Measurements from ENCODE around the gene CASQ1.

Gene CASQ1

DNA sequence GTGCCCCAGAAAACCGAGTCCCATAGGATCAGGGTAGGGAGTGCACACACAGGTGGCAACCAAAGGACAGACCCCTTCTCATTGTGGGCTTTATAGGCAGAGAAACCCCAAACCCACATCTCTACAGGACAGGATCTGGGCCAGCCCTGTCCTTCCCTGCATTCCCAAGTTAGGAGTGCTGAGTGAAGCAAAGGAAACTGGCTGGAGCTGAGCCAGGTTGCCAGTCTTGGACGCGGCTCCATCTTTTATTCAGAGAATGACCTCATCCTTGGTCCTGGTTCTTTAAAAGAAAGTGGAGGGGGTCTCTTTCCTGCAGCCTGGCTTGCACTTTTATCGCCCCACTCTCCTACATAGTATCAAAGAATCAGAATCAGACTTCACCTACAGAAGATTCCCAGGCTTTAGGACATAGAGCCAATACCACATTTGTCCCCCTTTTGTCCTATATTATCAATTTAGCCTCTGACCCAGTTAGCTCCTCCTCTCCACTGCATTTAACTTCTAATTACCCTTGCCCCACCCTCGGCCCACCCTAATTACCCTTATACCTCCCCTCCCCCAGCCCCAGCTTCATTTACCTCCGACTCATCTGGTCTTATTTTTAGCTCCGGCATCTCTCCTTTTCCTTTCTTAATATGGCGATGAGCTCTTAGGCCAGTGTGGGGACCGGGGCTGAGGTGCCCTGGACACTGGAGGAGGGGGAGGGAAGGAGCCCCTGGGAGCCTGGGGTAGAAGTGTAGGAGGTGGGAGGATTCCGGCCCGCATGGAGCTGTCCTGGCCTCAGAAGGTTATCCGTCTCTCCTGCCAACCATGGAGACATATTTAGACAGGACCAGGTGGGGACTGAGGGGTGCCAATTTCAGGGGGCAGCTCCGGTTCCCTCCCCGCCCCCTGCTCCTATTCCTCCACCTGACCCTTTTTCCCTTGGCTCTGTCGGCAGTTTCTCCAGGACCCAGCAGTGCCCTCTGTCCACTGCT, at the start of gene CASQ1:
TSS of gene CASQ1 (plus strand) at position 927 of the 977 bp plus-strand sequence. CDS start 177 bp downstream, outside the sequence.
- Histone ChIP-seq H3K4me1 (ENCODE audit: control insufficient read depth, insufficient read depth, low read length) (peaks cover 51% of the 10 kb centered on the region), H3K9ac (ENCODE audit: low read length) (no peak within 1 kb of the TSS)

GRCh38 chr1:160143695-160144094, 46.7 kb upstream of the CASQ1 start:
- peaks cover 27% of the 10 kb centered on the region for H3K36me3 ChIP-seq (ENCODE audit: control insufficient read depth, insufficient read depth, low read length)
- H3K4me3 ChIP-seq (ENCODE audit: low read depth, low read length), result no peak overlapping the region
- no peaks in the 10 kb centered on the region for H3K27me3 ChIP-seq (ENCODE audit: control insufficient read depth, insufficient read depth, low read length)
- H3K9me3 ChIP-seq (ENCODE audit: control insufficient read depth, insufficient read depth, low read depth, low read length), result no peaks in the 10 kb centered on the region
- no peak overlapping the region for H3K9ac ChIP-seq (ENCODE audit: low read length)
- H3K4me1 ChIP-seq (ENCODE audit: control insufficient read depth, insufficient read depth, low read length), result peaks cover 4% of the 10 kb centered on the region; the same call in 1 of the 2 replicates
- H3K27ac ChIP-seq (ENCODE audit: low read depth, low read length), result no peak overlapping the region

More for the DNA sequence above, at the start of gene CASQ1:
- no peaks in the 10 kb centered on the region for H3K9me3 ChIP-seq (ENCODE audit: control insufficient read depth, insufficient read depth, low read depth, low read length)
- H3K27ac ChIP-seq (ENCODE audit: low read depth, low read length), result no peak within 1 kb of the TSS
- H3K27me3 ChIP-seq (ENCODE audit: control insufficient read depth, insufficient read depth, low read length), result no peaks in the 10 kb centered on the region
- H3K36me3 ChIP-seq (ENCODE audit: control insufficient read depth, insufficient read depth, low read length), result no peaks in the 10 kb centered on the region
- H3K4me3 ChIP-seq (ENCODE audit: low read depth, low read length), result no peak within 1 kb of the TSS

DNA sequence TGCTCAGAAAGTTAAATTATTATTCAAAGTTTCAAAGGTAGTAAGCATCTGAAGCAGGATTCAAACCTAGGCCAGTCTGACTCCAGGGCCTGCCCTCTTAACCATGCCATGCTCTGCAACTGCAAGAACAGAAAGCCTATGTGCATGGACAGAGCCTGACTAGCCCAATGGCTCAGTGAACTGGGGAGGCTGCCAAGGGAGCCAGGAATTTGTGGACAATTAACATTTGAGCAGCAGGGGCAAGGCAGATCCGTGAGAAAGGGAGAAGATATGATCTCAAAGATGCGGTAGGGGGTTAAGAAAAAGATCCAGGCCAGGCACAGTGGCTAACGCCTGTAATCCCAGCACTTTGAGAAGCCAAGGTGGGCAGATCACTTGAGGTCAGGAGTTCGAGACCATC, 45.5 kb upstream of the CASQ1 start:
- H3K4me3 ChIP-seq (ENCODE audit: low read depth, low read length), result no peak overlapping the region
- no peaks in the 10 kb centered on the region for H3K9me3 ChIP-seq (ENCODE audit: control insufficient read depth, insufficient read depth, low read depth, low read length)
- H3K27me3 ChIP-seq (ENCODE audit: control insufficient read depth, insufficient read depth, low read length), result no peaks in the 10 kb centered on the region
- H3K9ac ChIP-seq (ENCODE audit: low read length), result no peak overlapping the region
- no peak overlapping the region for H3K27ac ChIP-seq (ENCODE audit: low read depth, low read length)
- peaks cover 18% of the 10 kb centered on the region for H3K36me3 ChIP-seq (ENCODE audit: control insufficient read depth, insufficient read depth, low read length)
- H3K4me1 ChIP-seq (ENCODE audit: control insufficient read depth, insufficient read depth, low read length), result peaks cover 4% of the 10 kb centered on the region; the same call in 1 of the 2 replicates

DNA sequence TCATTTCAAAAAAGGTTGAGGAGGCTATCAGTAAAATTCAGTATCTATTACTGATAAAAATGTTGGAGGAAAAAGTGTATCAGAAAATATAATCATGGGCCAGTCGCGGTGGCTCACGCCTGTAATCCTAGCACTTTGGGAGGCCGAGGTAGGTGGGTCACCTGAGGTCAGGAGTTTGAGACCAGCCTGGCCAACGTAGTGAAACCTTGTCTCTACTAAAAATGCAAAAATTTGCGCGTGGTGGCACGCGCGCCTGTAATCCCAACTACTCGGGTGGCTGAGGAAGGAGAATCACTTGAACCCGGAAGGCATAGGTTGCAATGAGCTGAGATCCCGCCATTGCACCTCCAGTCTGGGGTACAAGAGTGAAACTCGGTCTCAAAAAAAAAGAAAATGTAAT, 44.3 kb upstream of the CASQ1 start:
- H3K36me3 ChIP-seq (ENCODE audit: control insufficient read depth, insufficient read depth, low read length), result peaks cover 10% of the 10 kb centered on the region; the same call in 1 of the 2 replicates

GRCh38 chr1:160148121-160148520, 42.3 kb upstream of the CASQ1 start:
- H3K9ac ChIP-seq (ENCODE audit: low read length), result no peak overlapping the region
- no peaks in the 10 kb centered on the region for H3K9me3 ChIP-seq (ENCODE audit: control insufficient read depth, insufficient read depth, low read depth, low read length)
- no peaks in the 10 kb centered on the region for H3K27me3 ChIP-seq (ENCODE audit: control insufficient read depth, insufficient read depth, low read length)
- no peak overlapping the region for H3K4me3 ChIP-seq (ENCODE audit: low read depth, low read length)
- H3K27ac ChIP-seq (ENCODE audit: low read depth, low read length), result no peak overlapping the region
- H3K36me3 ChIP-seq (ENCODE audit: control insufficient read depth, insufficient read depth, low read length), result no peaks in the 10 kb centered on the region
- peaks cover 4% of the 10 kb centered on the region; the same call in 1 of the 2 replicates for H3K4me1 ChIP-seq (ENCODE audit: control insufficient read depth, insufficient read depth, low read length)

More for the DNA sequence above, 44.3 kb upstream of the CASQ1 start:
- no peak overlapping the region for H3K4me3 ChIP-seq (ENCODE audit: low read depth, low read length)
- H3K27ac ChIP-seq (ENCODE audit: low read depth, low read length), result no peak overlapping the region
- H3K9ac ChIP-seq (ENCODE audit: low read length), result no peak overlapping the region
- H3K9me3 ChIP-seq (ENCODE audit: control insufficient read depth, insufficient read depth, low read depth, low read length), result no peaks in the 10 kb centered on the region
- H3K4me1 ChIP-seq (ENCODE audit: control insufficient read depth, insufficient read depth, low read length), result peaks cover 4% of the 10 kb centered on the region; the same call in 1 of the 2 replicates
- no peaks in the 10 kb centered on the region for H3K27me3 ChIP-seq (ENCODE audit: control insufficient read depth, insufficient read depth, low read length)

DNA sequence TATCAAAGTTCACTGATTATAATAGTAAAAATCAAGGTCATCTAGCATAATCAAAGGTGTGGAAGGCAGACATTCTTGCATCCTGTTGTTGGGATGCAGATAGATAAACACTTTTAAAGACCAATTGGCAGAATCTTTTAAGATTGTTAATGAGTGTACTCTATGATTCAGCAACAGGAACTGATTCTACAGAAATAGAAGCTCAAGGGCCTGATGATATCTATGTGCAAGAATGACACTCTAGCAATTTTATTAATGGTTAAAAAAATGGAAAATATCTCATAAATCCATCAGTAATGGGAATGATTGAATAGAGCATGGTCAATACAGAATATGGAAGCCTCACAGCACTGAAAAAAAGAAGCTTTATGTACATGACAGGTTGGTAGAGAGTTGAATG, 41.1 kb upstream of the CASQ1 start:
- H3K4me1 ChIP-seq (ENCODE audit: control insufficient read depth, insufficient read depth, low read length), result peaks cover 4% of the 10 kb centered on the region; the same call in 1 of the 2 replicates
- H3K9me3 ChIP-seq (ENCODE audit: control insufficient read depth, insufficient read depth, low read depth, low read length), result no peaks in the 10 kb centered on the region
- H3K36me3 ChIP-seq (ENCODE audit: control insufficient read depth, insufficient read depth, low read length), result no peaks in the 10 kb centered on the region
- H3K27me3 ChIP-seq (ENCODE audit: control insufficient read depth, insufficient read depth, low read length), result no peaks in the 10 kb centered on the region
- no peak overlapping the region for H3K9ac ChIP-seq (ENCODE audit: low read length)
- no peak overlapping the region for H3K4me3 ChIP-seq (ENCODE audit: low read depth, low read length)
- H3K27ac ChIP-seq (ENCODE audit: low read depth, low read length), result no peak overlapping the region

- H3K36me3 ChIP-seq (ENCODE audit: control insufficient read depth, insufficient read depth, low read length), result no peaks in the 10 kb centered on the region
- peaks cover 4% of the 10 kb centered on the region; the same call in 1 of the 2 replicates for H3K4me1 ChIP-seq (ENCODE audit: control insufficient read depth, insufficient read depth, low read length)
- no peak overlapping the region for H3K4me3 ChIP-seq (ENCODE audit: low read depth, low read length)
- no peaks in the 10 kb centered on the region for H3K9me3 ChIP-seq (ENCODE audit: control insufficient read depth, insufficient read depth, low read depth, low read length)
- H3K27me3 ChIP-seq (ENCODE audit: control insufficient read depth, insufficient read depth, low read length), result no peaks in the 10 kb centered on the region
- no peak overlapping the region for H3K9ac ChIP-seq (ENCODE audit: low read length)
- H3K27ac ChIP-seq (ENCODE audit: low read depth, low read length), result no peak overlapping the region
Observed at GRCh38 chr1:160149716-160150115, 40.7 kb upstream of the CASQ1 start.

GRCh38 chr1:160151303-160151702, 39.1 kb upstream of the CASQ1 start, which contains the start of gene ATP1A4:
Gene ATP1A4 (plus strand): TSS chr1:160151603. CDS start chr1:160152041, 438 bp downstream.
- Histone ChIP-seq H3K4me3 (ENCODE audit: low read depth, low read length) (no peak within 1 kb of the TSS), H3K36me3 (ENCODE audit: control insufficient read depth, insufficient read depth, low read length) (no peaks in the 10 kb centered on the region), H3K27ac (ENCODE audit: low read depth, low read length) (no peak within 1 kb of the TSS), H3K9me3 (ENCODE audit: control insufficient read depth, insufficient read depth, low read depth, low read length) (no peaks in the 10 kb centered on the region), H3K27me3 (ENCODE audit: control insufficient read depth, insufficient read depth, low read length) (no peaks in the 10 kb centered on the region), H3K4me1 (ENCODE audit: control insufficient read depth, insufficient read depth, low read length) (no peaks in the 10 kb centered on the region), H3K9ac (ENCODE audit: low read length) (no peak within 1 kb of the TSS)

DNA sequence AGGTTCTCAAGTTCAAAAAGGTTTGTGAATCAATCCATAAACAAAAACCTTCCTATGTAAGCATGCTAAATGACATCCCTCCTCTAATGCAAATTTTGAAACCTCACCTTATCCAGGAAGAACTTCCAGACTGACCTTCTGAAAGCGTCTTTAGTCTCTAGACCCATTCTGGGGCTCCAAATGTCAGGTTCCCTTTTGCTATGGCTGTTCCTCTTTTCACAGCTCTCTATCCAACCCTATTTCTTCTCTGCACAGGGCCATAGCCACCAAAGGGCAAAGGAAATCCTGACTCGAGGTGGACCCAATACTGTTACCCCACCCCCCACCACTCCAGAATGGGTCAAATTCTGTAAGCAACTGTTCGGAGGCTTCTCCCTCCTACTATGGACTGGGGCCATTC, 35.6 kb upstream of the CASQ1 start:
- Histone ChIP-seq H3K9ac (ENCODE audit: low read length) (no peak overlapping the region), H3K4me1 (ENCODE audit: control insufficient read depth, insufficient read depth, low read length) (no peaks in the 10 kb centered on the region), H3K27ac (ENCODE audit: low read depth, low read length) (no peak overlapping the region), H3K36me3 (ENCODE audit: control insufficient read depth, insufficient read depth, low read length) (no peaks in the 10 kb centered on the region), H3K27me3 (ENCODE audit: control insufficient read depth, insufficient read depth, low read length) (no peaks in the 10 kb centered on the region), H3K9me3 (ENCODE audit: control insufficient read depth, insufficient read depth, low read depth, low read length) (no peaks in the 10 kb centered on the region), H3K4me3 (ENCODE audit: low read depth, low read length) (no peak overlapping the region)

DNA sequence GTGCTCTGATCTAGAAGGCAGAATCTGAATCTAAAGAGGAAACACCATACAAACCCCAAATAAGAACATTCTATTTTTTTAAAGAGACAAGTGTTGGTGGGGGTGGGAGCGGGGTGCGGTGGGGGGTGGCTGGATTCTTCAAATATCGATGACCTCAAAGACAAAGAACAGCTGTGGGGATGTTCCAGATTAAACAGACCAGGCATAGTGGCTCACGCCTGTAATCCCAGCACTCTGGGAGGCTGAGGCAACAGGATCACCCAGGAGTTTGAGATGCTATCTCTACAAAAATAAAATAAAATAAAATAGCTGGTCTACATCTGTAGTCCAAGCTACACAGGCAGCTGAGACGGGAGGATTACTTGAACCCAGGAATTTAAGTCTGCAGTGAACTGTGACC, 34.0 kb upstream of the CASQ1 start:
- Histone ChIP-seq H3K27me3 (ENCODE audit: control insufficient read depth, insufficient read depth, low read length) (no peaks in the 10 kb centered on the region), H3K36me3 (ENCODE audit: control insufficient read depth, insufficient read depth, low read length) (no peaks in the 10 kb centered on the region)

DNA sequence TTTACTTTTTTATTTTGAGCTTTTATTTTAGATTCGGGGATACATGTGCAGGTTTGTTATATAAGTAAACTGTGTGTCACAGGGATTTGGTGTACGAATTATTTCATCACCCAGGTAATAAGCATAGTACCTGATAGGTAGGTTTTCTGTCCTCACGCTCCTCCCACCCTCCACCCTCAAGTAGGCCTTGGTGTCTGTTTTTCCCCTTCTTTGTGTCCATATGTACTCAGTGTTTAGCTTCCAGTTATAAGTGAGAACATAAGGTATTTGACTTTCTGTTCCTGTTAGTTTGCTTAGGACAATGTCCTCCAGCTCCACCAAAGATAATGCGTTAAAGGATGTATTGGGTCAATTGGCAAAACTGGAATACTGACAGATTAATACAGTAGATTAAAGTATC, 33.2 kb upstream of the CASQ1 start:
- H3K9ac ChIP-seq (ENCODE audit: low read length), result no peak overlapping the region
- H3K36me3 ChIP-seq (ENCODE audit: control insufficient read depth, insufficient read depth, low read length), result no peaks in the 10 kb centered on the region
- H3K4me3 ChIP-seq (ENCODE audit: low read depth, low read length), result no peak overlapping the region
- H3K4me1 ChIP-seq (ENCODE audit: control insufficient read depth, insufficient read depth, low read length), result no peaks in the 10 kb centered on the region
- H3K9me3 ChIP-seq (ENCODE audit: control insufficient read depth, insufficient read depth, low read depth, low read length), result no peaks in the 10 kb centered on the region
- H3K27ac ChIP-seq (ENCODE audit: low read depth, low read length), result no peak overlapping the region
- no peaks in the 10 kb centered on the region for H3K27me3 ChIP-seq (ENCODE audit: control insufficient read depth, insufficient read depth, low read length)

More for the DNA sequence above, 34.0 kb upstream of the CASQ1 start:
- no peaks in the 10 kb centered on the region for H3K9me3 ChIP-seq (ENCODE audit: control insufficient read depth, insufficient read depth, low read depth, low read length)
- H3K27ac ChIP-seq (ENCODE audit: low read depth, low read length), result no peak overlapping the region
- no peaks in the 10 kb centered on the region for H3K4me1 ChIP-seq (ENCODE audit: control insufficient read depth, insufficient read depth, low read length)
- no peak overlapping the region for H3K9ac ChIP-seq (ENCODE audit: low read length)
- no peak overlapping the region for H3K4me3 ChIP-seq (ENCODE audit: low read depth, low read length)
